Measurements from ENCODE around the gene STX3.

STX3 gene

DNA sequence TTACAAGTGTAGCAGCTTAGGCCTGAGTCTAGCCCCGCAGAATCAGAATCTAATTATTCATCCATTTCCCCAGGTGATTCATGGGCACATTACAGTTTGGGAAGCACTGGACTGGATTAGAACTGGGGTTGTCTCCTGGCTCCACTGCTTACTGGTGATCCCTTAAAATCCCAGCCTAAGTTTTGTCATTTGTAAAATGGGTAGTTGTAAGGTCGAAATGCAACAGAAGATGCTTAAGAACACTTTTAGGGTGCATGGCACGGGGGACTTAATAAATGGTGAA is 1.3 kb downstream of the STX3 start:
- Histone ChIP-seq H3K27me3 (ENCODE audit: insufficient read depth, poor library complexity, severe bottlenecking) (no peaks in the 10 kb centered on the region), H3K4me3 (replicated peaks; ENCODE audit: insufficient read depth, low read length) (peak overlapping the region; percentile 94), H3K27ac (replicated peaks) (no peak overlapping the region)
- no peak for DNase-seq (ENCODE audit: low read depth in 1 of 2, low spot score in 1 of 2)
- no peak for TF ChIP-seq POLR2AphosphoS5 (IDR thresholded peaks at IDR 0.05; ENCODE audit: low read depth)
- TF ChIP-seq, protein P1, sequence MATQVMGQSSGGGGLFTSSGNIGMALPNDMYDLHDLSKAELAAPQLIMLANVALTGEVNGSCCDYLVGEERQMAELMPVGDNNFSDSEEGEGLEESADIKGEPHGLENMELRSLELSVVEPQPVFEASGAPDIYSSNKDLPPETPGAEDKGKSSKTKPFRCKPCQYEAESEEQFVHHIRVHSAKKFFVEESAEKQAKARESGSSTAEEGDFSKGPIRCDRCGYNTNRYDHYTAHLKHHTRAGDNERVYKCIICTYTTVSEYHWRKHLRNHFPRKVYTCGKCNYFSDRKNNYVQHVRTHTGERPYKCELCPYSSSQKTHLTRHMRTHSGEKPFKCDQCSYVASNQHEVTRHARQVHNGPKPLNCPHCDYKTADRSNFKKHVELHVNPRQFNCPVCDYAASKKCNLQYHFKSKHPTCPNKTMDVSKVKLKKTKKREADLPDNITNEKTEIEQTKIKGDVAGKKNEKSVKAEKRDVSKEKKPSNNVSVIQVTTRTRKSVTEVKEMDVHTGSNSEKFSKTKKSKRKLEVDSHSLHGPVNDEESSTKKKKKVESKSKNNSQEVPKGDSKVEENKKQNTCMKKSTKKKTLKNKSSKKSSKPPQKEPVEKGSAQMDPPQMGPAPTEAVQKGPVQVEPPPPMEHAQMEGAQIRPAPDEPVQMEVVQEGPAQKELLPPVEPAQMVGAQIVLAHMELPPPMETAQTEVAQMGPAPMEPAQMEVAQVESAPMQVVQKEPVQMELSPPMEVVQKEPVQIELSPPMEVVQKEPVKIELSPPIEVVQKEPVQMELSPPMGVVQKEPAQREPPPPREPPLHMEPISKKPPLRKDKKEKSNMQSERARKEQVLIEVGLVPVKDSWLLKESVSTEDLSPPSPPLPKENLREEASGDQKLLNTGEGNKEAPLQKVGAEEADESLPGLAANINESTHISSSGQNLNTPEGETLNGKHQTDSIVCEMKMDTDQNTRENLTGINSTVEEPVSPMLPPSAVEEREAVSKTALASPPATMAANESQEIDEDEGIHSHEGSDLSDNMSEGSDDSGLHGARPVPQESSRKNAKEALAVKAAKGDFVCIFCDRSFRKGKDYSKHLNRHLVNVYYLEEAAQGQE (IDR thresholded peaks at IDR 0.05; ENCODE audit: insufficient replicate concordance, low read depth) = no peak
- TF ChIP-seq, protein P2, sequence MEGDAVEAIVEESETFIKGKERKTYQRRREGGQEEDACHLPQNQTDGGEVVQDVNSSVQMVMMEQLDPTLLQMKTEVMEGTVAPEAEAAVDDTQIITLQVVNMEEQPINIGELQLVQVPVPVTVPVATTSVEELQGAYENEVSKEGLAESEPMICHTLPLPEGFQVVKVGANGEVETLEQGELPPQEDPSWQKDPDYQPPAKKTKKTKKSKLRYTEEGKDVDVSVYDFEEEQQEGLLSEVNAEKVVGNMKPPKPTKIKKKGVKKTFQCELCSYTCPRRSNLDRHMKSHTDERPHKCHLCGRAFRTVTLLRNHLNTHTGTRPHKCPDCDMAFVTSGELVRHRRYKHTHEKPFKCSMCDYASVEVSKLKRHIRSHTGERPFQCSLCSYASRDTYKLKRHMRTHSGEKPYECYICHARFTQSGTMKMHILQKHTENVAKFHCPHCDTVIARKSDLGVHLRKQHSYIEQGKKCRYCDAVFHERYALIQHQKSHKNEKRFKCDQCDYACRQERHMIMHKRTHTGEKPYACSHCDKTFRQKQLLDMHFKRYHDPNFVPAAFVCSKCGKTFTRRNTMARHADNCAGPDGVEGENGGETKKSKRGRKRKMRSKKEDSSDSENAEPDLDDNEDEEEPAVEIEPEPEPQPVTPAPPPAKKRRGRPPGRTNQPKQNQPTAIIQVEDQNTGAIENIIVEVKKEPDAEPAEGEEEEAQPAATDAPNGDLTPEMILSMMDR (IDR thresholded peaks at IDR 0.05; ENCODE audit: insufficient read depth, low read length) = no peak
- no peak for TF ChIP-seq GABPA (IDR thresholded peaks at IDR 0.05; ENCODE audit: low read depth)
- TF ChIP-seq SPI1 (IDR thresholded peaks at IDR 0.05; ENCODE audit: borderline replicate concordance, low read depth) = no peak

DNA sequence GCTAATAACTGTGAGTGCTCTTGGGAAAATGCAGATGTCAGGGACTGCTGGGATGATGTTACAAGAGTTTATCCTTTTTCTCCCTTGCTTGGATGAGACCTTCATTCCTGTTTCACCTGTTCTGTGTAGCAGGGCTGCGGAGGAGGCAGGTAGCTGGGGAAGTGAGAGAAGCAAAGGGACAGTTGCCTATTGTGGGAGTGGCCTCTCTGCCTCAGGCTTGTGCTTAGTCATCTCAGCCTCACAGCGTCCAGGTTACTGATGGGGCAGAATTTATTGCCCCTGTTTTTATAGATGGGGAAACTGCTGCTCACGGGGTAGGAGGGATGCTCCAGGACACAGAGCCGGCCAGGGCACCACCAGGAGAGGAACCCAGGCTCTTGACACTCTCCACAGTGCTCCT is 1.7 kb downstream of the STX3 start:
- no peak overlapping the region for H3K27ac ChIP-seq (replicated peaks)
- DNase-seq (ENCODE audit: low read depth in 1 of 2, low spot score in 1 of 2) = peak; percentile 35 to 37
- peak overlapping the region; percentile 94 for H3K4me3 ChIP-seq (replicated peaks; ENCODE audit: insufficient read depth, low read length)
- TF ChIP-seq POLR2AphosphoS5 (IDR thresholded peaks at IDR 0.05; ENCODE audit: low read depth) (no peak), SPI1 (IDR thresholded peaks at IDR 0.05; ENCODE audit: borderline replicate concordance, low read depth) (peak; percentile 7; the same call in 1 of the 2 replicates)
- H3K27me3 ChIP-seq (ENCODE audit: insufficient read depth, poor library complexity, severe bottlenecking) = no peaks in the 10 kb centered on the region

GRCh38 chr11:59758401-59759037 is 3.3 kb downstream of the STX3 start:
- TF ChIP-seq GABPA (IDR thresholded peaks at IDR 0.05; ENCODE audit: low read depth) (no peak), POLR2AphosphoS5 (IDR thresholded peaks at IDR 0.05; ENCODE audit: low read depth) (no peak), SPI1 (IDR thresholded peaks at IDR 0.05; ENCODE audit: borderline replicate concordance, low read depth) (no peak)
- TF ChIP-seq, protein P1 (IDR thresholded peaks at IDR 0.05; ENCODE audit: insufficient replicate concordance, low read depth) = no peak
- TF ChIP-seq, protein P2 (IDR thresholded peaks at IDR 0.05; ENCODE audit: insufficient read depth, low read length) = no peak
- Histone ChIP-seq H3K27me3 (ENCODE audit: insufficient read depth, poor library complexity, severe bottlenecking) (no peaks in the 10 kb centered on the region), H3K4me3 (replicated peaks; ENCODE audit: insufficient read depth, low read length) (no peak overlapping the region), H3K27ac (replicated peaks) (no peak overlapping the region)
- DNase-seq (ENCODE audit: low read depth in 1 of 2, low spot score in 1 of 2) = no peak

GRCh38 chr11:59759900-59760299 is 4.7 kb downstream of the STX3 start:
- H3K4me3 ChIP-seq (replicated peaks; ENCODE audit: insufficient read depth, low read length) = no peak overlapping the region
- no peaks in the 10 kb centered on the region for H3K27me3 ChIP-seq (ENCODE audit: insufficient read depth, poor library complexity, severe bottlenecking)
- no peak overlapping the region for H3K27ac ChIP-seq (replicated peaks)
- no peak for DNase-seq (ENCODE audit: low read depth in 1 of 2, low spot score in 1 of 2)
- TF ChIP-seq, protein P2 (IDR thresholded peaks at IDR 0.05; ENCODE audit: insufficient read depth, low read length) = no peak
- TF ChIP-seq, protein P1 (IDR thresholded peaks at IDR 0.05; ENCODE audit: insufficient replicate concordance, low read depth) = no peak
- TF ChIP-seq POLR2AphosphoS5 (IDR thresholded peaks at IDR 0.05; ENCODE audit: low read depth) (no peak), SPI1 (IDR thresholded peaks at IDR 0.05; ENCODE audit: borderline replicate concordance, low read depth) (no peak), GABPA (IDR thresholded peaks at IDR 0.05; ENCODE audit: low read depth) (no peak)

All from HL-60 (cell line).